Lower lobe of right lung (tissue), 2 donors: ENCODE results near the gene RNF181. TPM values are rescaled to one million over a fixed set of nuclear protein-coding genes. Genes with fewer than 3 reads are reported as not detected.
A peak's percentile ranks its signal among the peaks of the same experiment; 100 is the strongest.
"Not testable (repeated sequence)": the region's sequence is repeated elsewhere in the genome, so short reads cannot be mapped to it uniquely, and the experiment has no call there.

ENCODE experiments used
- ATAC-seq, 2 donors: fragments of 200-7000 bp; cut with Tn5 transposase; one replicate each; pipeline ENCODE4 v1.9.1; 2020 to 2022; ENCODE audit warnings: mild to moderate bottlenecking in 2 of 2, moderate library complexity in 2 of 2
- DNase-seq: peaks from one replicate; pipeline ENCODE4 v3.0.0-alpha.2; 2020
- H3K27ac ChIP-seq: fragments of 200-600 bp; one replicate; pipeline ENCODE4 v1.8.0; 2022
- H3K27me3 ChIP-seq: fragments of 200-600 bp; one replicate; pipeline ENCODE4 v1.8.0; 2022; ENCODE audit warnings: low read depth
- H3K36me3 ChIP-seq: fragments of 200-600 bp; one replicate; pipeline ENCODE4 v1.8.0; 2022; ENCODE audit warnings: mild to moderate bottlenecking
- H3K4me1 ChIP-seq: fragments of 200-600 bp; one replicate; pipeline ENCODE4 v1.8.0; 2022
- H3K4me3 ChIP-seq: fragments of 200-600 bp; one replicate; pipeline ENCODE4 v1.8.0; 2022; ENCODE audit warnings: mild to moderate bottlenecking
- H3K9me3 ChIP-seq: fragments of 200-600 bp; one replicate; pipeline ENCODE4 v1.8.0; 2022
- CTCF ChIP-seq: fragments of 200-600 bp; IDR thresholded peaks from one replicate; pipeline ENCODE4 v1.8.0; 2022; ENCODE audit warnings: antibody characterized with exemption, mild to moderate bottlenecking
- intact Hi-C: fragments of 100-400 bp; cut with DNase I; formaldehyde crosslinking; loops from one replicate; pipeline ENCODE4 v1.11.0; 2022
- total RNA-seq: library from RNA; stranded (reverse); fragmentation: NEBNext Ultra II Directional; extraction: Animal tissue kit (Norgen Biotek cat#: 25700); gene quantifications from one replicate; pipeline ENCODE4 v1.2.1, GENCODE V29; 2021
- donor health status: DM: no; HTN: yes; CAD: no; lungs with severe emphysema.

Gene RNF181
- total RNA-seq, 1 donor from 2014 or later = 89.8 TPM

- intact Hi-C loops = no loop called here
Observed at GRCh38 chr2:85615413-85615728, 19.8 kb downstream of the RNF181 start.

GRCh38 chr2:85617723-85618122 is 22.2 kb downstream of the RNF181 start:
- H3K27ac ChIP-seq, H3K27me3 ChIP-seq, intact Hi-C loops, H3K9me3 ChIP-seq, ATAC-seq, DNase-seq: not testable (repeated sequence)
- Histone ChIP-seq H3K4me3 (peak overlapping the region; percentile 11), H3K36me3 (peaks cover 41% of the 10 kb centered on the region), H3K4me1 (peaks cover 21% of the 10 kb centered on the region)

More at GRCh38 chr2:85615413-85615728, 19.8 kb downstream of the RNF181 start:
- Histone ChIP-seq H3K9me3 (no peaks in the 10 kb centered on the region), H3K36me3 (peaks cover 18% of the 10 kb centered on the region), H3K27me3 (no peaks in the 10 kb centered on the region), H3K27ac (peak overlapping the region; percentile 89), H3K4me1 (peaks cover 36% of the 10 kb centered on the region), H3K4me3 (peak overlapping the region; percentile 90)
- ATAC-seq (no peak), DNase-seq (no peak)
- TF ChIP-seq CTCF = no peak

GRCh38 chr2:85619617-85620016 is 24.1 kb downstream of the RNF181 start:
- Histone ChIP-seq H3K4me1 (peaks cover 21% of the 10 kb centered on the region), H3K4me3 (no peak overlapping the region), H3K9me3 (no peaks in the 10 kb centered on the region), H3K36me3 (peaks cover 60% of the 10 kb centered on the region), H3K27me3 (no peaks in the 10 kb centered on the region), H3K27ac (no peak overlapping the region)
- TF ChIP-seq CTCF = no peak
- no peak for DNase-seq
- intact Hi-C loops = no loop called here
- no peak for ATAC-seq

GRCh38 chr2:85621338-85621737 is 25.8 kb downstream of the RNF181 start:
- TF ChIP-seq CTCF = no peak
- Histone ChIP-seq H3K9me3 (no peaks in the 10 kb centered on the region), H3K36me3 (peaks cover 77% of the 10 kb centered on the region), H3K4me3 (no peak overlapping the region), H3K27me3 (no peaks in the 10 kb centered on the region), H3K4me1 (peaks cover 15% of the 10 kb centered on the region), H3K27ac (no peak overlapping the region)
- ATAC-seq (no peak), DNase-seq (no peak)
- intact Hi-C loops = no loop called here

GRCh38 chr2:85623991-85624390 is 28.4 kb downstream of the RNF181 start:
- TF ChIP-seq CTCF = no peak
- intact Hi-C loops = no loop called here
- no peak overlapping the region for H3K4me3 ChIP-seq
- no peak overlapping the region for H3K27ac ChIP-seq
- ATAC-seq (no peak), DNase-seq (no peak)
- no peaks in the 10 kb centered on the region for H3K4me1 ChIP-seq
- no peaks in the 10 kb centered on the region for H3K27me3 ChIP-seq
- H3K36me3 ChIP-seq = peaks cover 100% of the 10 kb centered on the region
- no peaks in the 10 kb centered on the region for H3K9me3 ChIP-seq

- no peak overlapping the region for H3K4me3 ChIP-seq
- ATAC-seq (no peak), DNase-seq (no peak)
- intact Hi-C loops = no loop called here
- no peaks in the 10 kb centered on the region for H3K27me3 ChIP-seq
- no peak for TF ChIP-seq CTCF
- H3K36me3 ChIP-seq = peaks cover 100% of the 10 kb centered on the region
- no peak overlapping the region for H3K27ac ChIP-seq
- no peaks in the 10 kb centered on the region for H3K4me1 ChIP-seq
- no peaks in the 10 kb centered on the region for H3K9me3 ChIP-seq
Observed at GRCh38 chr2:85628658-85629057, 33.1 kb downstream of the RNF181 start.
